NOMO-1 treated with DMSO at 0.1 percent for 48 hours (cell line): Measurements from ENCODE around the gene RPUSD4.

Source experiments
- DNase-seq: peaks from one replicate; lab custom pipeline; 2025; ENCODE audit not compliant: unreplicated experiment; lab: John Stamatoyannopoulos, UW

The RPUSD4 gene

GRCh38 chr11:126212089-126212660, 725 bp upstream of the RPUSD4 start:
- no peak for DNase-seq

DNA sequence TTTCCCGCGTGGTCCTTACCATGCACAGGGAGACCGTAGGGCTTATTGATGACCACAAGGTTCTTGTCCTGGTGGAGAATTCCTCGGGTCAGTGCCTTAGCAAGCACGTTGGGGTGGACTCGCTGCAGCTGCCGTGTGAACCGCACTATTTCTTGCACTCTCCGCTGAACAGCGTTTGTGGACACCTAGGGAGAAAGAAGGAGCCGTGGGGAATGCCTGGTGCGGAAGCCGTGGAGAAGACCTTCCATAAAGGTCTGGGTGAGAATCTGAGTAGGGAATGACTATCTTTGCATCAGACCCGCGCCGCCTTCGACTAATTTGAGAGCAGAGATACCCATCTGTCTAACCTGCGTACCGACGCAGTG, 597 bp downstream of the RPUSD4 start:
- no peak for DNase-seq

GRCh38 chr11:126207896-126208295, 3.6 kb downstream of the RPUSD4 start:
- no peak for DNase-seq

- DNase-seq: no peak
Measured at GRCh38 chr11:126205359-126205758, 6.1 kb downstream of the RPUSD4 start.

DNA sequence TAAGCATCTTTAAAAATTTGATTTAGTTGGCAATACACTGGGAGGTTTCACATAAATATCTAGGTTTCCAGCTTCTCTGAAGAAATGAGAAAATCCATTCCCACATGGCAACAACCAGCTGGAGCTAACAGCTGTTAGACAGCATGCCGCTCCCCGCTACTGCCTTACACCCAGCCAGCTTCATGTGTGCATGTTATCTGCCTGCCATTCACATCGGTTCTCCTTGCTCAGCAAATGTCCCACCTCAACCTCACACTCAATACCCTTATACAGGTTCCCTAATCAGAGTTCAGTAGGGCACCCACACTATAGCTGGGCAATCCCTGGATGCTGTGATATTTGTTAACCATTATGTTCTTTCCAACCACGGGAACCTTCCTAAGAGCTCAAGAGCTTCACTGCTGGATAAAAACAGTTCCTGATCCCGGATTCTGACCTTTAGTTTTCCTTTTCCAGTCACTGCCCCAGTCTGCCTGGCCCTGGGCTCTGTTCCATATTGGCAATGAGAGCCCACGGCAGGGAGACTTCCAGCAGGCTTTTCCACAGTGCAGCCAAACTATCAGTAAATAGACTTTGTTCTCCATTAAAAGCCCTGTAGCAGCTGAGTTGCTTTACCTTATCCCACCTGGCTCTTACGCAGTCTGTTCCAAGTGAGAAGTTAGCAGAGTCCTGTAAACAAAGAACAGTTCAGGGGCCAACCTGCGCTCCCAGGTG, 8.6 kb downstream of the RPUSD4 start:
- no peak for DNase-seq

DNA sequence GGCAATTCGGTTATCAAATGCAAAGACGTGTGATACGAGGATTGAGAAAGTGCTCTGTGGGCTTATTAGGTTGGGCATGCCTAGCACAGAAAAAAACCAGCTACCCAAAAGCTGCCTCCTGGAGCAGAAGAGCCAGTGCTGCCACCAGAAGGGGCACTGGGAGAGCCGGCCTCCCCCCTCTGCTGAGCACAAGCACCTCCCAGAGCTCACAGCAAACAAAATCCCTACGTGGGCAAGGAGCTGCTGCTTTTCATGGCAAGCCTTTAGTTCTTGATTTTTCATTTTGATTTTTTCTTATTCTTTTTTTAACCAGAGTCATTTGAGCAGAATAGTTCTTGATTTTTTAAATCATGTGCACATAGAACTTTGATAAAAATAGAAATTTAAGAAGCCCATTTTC, 12.8 kb downstream of the RPUSD4 start:
- DNase-seq: no peak

DNA sequence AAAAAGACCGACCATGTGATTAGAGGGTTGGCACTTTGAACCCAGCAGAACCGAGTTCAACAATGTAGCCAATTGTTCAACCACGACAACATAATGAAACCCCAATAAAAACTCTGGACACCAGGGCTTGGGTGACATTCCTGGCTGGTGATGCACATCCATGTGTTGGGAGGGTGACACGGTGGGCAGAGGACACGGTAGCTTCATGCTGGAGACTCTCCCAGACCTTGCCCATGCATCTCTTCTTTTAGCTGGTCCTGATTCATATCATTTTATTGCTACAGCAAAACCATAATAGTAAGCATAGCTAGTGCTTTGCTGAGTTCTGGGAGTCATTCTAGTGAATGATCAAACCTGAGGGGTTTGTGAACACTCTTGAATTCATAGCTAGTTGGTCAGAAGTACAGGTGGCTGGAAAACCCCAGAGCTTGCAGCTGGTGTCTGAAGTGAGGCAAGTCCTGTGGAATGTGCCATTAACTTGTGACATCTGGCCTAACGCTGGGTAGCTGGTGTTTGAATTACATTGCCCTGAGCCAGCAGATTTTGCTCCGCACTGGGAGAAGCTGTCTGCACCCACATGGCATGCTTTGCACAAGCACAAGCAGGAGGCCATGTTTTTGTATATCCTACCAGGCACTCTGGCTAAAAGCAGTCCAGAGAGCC, 14.0 kb downstream of the RPUSD4 start:
- DNase-seq: no peak

DNA sequence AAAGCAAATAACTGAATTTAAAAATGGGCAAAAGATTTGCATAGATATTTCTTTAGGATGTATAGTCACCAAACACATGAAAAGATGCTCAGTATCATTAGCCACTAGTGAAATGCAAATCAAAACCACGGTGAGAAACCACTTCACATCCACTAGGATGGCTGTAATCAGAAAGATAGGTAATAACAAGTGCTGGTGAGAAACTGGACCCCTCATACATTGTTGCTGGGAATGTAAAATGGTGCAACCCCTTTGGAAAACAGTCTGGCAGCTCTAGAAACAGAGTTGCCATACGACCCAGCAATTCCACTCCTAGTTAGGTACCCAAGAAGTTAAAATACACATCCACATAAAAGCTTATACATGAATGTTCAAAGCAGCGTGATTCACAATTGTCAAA, 16.3 kb downstream of the RPUSD4 start:
- DNase-seq: no peak

DNA sequence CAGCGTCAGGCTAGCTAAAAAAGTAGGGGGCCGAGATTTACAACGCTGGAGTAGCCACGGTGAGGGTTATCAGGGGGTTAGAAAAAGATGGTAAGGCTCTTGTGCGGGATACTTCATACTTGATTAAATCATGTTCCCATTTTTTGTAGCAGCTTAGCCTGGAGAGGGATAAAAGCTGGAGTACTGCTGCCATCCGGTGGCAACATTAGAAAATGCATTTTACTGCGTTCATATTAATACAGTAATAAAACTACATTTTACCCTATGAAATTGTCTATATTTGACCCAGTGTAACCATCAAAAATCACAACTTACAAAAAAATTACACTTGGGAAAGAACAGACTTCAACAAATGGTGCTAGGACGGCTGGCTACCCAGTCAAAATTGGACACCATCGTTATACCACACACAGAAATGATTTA, 17.3 kb downstream of the RPUSD4 start:
- peak; percentile 42 for DNase-seq

DNA sequence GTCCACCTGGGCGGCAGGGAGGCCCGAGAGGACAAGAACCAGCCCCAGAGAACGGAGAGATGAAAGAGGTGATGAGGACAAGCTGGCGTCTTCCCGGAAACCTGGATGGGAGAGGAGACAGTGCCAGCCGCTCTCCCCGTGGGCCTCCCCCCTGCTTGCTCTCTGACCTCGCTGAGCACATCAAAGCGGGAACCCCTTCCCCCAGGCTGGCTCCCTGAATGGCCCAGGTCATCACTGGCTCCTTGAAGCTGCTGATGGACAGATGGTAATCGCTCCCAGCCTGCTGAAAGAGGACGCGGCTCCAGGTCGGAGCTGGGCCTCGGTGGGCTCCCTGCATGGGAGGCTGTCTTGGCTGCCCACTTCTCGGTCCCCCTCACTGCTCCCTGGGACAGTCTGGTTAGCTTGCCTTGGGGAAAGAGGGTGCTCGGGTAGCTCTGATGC, 18.4 kb downstream of the RPUSD4 start:
- DNase-seq: no peak

- no peak for DNase-seq
Measured at GRCh38 chr11:126192361-126192760, 19.1 kb downstream of the RPUSD4 start.

DNA sequence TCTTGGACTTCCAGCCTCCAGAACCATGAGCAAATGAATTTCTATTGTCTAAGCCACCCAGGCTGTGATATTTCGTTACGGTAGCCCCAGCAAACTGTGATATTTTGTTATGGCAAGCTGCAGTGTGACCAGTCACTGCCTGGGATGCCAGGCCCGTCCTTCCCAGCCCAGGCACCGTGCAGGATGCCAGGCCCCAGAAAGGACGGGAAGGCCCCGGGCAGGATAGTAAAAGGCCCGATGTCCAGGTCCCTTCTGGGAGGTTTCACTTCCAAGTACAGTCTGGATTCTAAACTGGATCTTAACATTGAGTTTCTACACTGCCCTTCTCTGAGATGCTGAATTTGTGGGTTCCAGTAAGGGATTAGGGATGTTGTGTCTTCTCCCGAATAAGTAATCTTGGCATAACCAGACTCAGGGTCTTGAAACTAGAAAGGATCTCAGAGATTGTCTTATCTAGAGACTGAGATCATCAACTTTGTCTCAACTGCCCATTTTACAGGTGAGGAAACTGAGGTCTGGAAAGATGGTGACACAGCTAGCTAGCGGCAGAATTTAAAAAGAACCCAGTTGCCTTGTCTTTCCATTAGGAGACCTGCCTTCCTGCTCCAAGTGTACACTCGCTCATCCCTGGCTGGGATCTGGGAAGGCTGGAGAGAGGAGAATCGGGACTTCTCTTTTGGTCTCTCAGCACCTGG, 19.9 kb downstream of the RPUSD4 start:
- no peak for DNase-seq

GRCh38 chr11:126190792-126191191, 20.7 kb downstream of the RPUSD4 start:
- no peak for DNase-seq

DNA sequence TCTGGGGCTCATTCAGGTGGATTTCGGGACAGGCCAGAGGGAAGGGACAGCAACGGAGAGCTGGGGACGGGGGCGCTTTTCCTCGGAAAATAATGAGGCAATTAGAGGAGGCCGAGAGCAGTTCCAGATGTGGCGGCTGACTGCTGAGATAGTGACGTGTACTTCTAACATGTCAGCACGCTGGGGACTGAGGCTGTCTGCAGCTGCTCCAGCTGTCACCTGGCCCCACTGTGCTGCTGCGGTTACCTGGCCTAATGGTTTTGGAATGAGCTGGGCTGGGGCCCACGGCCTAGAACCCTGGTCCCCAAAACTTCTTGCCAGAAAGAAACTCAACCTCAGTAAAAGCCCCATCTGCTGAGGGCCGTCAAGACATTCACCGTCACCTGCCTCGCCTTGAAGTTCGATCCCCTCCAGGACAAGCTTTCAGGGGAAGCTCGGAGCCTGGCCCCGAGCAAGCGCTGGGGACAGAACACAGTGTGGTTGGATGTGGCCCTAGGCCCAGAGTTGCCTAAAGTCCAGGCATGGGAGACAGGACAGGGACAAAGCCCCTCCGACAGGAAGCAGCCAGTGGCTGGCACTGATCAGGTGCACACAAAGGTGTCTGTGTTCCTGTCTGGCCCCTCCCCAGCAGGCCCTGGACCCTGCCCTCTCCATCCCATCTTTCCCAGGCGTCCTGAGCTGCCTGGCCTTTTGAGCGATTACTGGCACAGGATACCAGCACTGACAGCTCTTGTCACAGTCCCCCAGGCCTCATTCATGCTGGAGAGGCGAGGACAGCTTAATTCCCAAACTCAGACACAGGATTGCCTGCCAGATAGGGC, 22.1 kb downstream of the RPUSD4 start:
- DNase-seq: no peak

- no peak for DNase-seq
Measured at GRCh38 chr11:126188332-126189108, 22.9 kb downstream of the RPUSD4 start.

DNA sequence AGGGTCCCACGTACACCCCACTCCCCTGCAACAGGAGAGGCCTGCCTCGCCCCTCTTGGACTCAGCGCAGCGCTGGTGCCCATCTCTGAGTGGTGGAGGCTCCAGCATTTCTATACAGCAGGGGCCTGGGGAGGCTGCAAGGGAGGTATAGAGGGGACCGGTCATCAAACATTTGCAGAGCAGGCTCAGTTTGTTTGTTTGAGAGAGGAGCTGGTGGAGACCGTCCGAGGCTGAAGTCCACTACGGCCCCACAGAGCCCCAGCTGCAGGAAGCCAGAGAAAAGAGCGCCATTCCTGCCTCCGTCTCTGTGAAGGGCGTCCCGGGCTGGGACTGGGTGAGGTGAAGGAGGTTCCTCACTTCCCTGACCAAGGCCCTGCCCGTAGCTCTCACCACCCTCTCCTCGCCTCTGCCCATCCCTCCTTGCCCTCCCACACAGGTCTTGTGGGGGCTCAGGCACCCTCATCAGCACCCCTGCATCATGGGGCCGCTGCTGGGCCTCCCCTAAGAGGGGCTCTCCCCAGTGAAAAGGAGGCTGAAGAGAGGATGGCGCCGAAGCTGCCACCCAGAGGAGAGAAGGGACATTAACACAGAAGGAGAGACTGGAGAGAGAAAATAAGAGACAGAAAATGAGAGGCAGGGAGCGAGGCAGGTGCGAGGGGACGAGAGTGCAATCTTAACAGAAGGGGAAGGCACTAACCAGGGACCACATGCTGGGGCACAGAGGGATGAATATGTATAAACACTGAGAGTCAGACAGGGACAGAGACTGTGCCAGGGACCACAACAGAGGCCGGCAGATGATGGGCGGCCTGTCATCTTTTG, 24.5 kb downstream of the RPUSD4 start:
- no peak for DNase-seq

- DNase-seq: no peak
Measured at GRCh38 chr11:126186025-126186698, 25.3 kb downstream of the RPUSD4 start.

- DNase-seq: no peak
Measured at GRCh38 chr11:126185259-126186024, 26.0 kb downstream of the RPUSD4 start.
